NT2/D1 (cell line): ENCODE results near the gene C10orf90.

Experiments
- SUZ12 ChIP-seq: IDR thresholded peaks from 2 replicates; pipeline ENCODE4 v1.6.1; 2011; ENCODE audit not compliant: insufficient read length, insufficient read depth; ENCODE audit errors: extremely low read depth
- YY1 ChIP-seq: IDR thresholded peaks from 2 replicates; pipeline ENCODE4 v1.6.1; 2011; ENCODE audit not compliant: insufficient read length, insufficient read depth
- ZNF274 ChIP-seq: IDR thresholded peaks from 2 replicates; pipeline ENCODE4 v1.6.1; 2011; ENCODE audit warnings: mild to moderate bottlenecking, low read depth, low read length

DNA sequence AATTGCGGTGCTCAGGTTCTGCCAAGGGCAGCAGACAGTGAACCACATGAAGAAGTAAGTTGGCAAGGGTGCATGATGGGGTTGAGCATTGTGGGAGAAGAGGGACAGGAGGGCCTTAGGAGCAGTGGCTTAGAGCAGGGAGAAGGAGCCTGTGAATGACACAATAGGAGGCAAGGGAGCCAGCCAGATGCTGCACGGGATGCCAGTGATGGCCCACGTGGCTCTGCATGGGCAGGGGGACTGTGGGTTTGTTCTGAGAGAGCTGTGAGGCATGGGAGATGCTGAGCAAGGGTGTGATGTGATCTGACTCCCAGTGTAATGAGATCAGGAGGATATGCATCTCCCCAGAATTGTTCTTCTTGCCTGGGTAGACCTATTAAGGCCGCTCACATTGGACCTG lies 60.9 kb downstream of the C10orf90 start:
- TF ChIP-seq SUZ12 = no peak
- no peak for TF ChIP-seq ZNF274
- no peak for TF ChIP-seq YY1
